DND-41 (cell line): Measurements from ENCODE around the gene TMEM164.

Experiments
- ATAC-seq: fragments of 200-7000 bp; cut with Tn5 transposase; 3 replicates; pipeline ENCODE4 v1.9.1; 2021; ENCODE audit warnings: low read depth; ENCODE audit not compliant: insufficient read depth
- DNase-seq: peaks from one replicate; pipeline ENCODE4 v3.0.0-alpha.2; 2020
- H2AFZ ChIP-seq: 2 replicates; pipeline ENCODE4 v1.6.0; 2012; ENCODE audit warnings: low read depth, low read length
- H3K27ac ChIP-seq: 2 replicates; pipeline ENCODE4 v1.5.1; 2012; ENCODE audit warnings: low read length, inconsistent platforms
- H3K27me3 ChIP-seq: fragments of 200-600 bp; sonication (generic); 2 replicates; pipeline ENCODE4 v1.6.0; 2012; ENCODE audit warnings: low read length, mild to moderate bottlenecking, inconsistent platforms; ENCODE audit not compliant: insufficient read depth, poor library complexity
- H3K36me3 ChIP-seq: 2 replicates; pipeline ENCODE4 v1.5.1; 2012; ENCODE audit warnings: low read length, inconsistent platforms; ENCODE audit not compliant: insufficient read depth
- H3K4me1 ChIP-seq: 2 replicates; pipeline ENCODE4 v1.5.1; 2012; ENCODE audit warnings: mild to moderate bottlenecking, low read length; ENCODE audit not compliant: insufficient read depth
- H3K4me2 ChIP-seq: 2 replicates; pipeline ENCODE4 v1.6.0; 2012; ENCODE audit warnings: mild to moderate bottlenecking, moderate library complexity, low read length, inconsistent platforms; ENCODE audit not compliant: insufficient read depth
- H3K4me3 ChIP-seq, 2 experiments: fragments of 200-600 bp in 1 of 2; shearing (Covaris generic) in 1 of 2; 2 replicates each; pipeline ENCODE4 v1.5.1; 2012 to 2016; ENCODE audit warnings: inconsistent platforms in 2 of 2, low read length in 2 of 2, mild to moderate bottlenecking in 2 of 2, low read depth in 1 of 2, moderate library complexity in 1 of 2
- H3K79me2 ChIP-seq: 2 replicates; pipeline ENCODE4 v1.6.0; 2012; ENCODE audit warnings: low read length, inconsistent platforms; ENCODE audit not compliant: insufficient read depth
- H3K9ac ChIP-seq: 2 replicates; pipeline ENCODE4 v1.6.0; 2012; ENCODE audit warnings: low read depth, mild to moderate bottlenecking, inconsistent platforms, low read length, moderate library complexity
- H3K9me3 ChIP-seq: 2 replicates; pipeline ENCODE4 v1.5.1; 2012; ENCODE audit warnings: low read length, moderate library complexity, mild to moderate bottlenecking, inconsistent platforms; ENCODE audit not compliant: insufficient read depth, severe bottlenecking
- H4K20me1 ChIP-seq: 2 replicates; pipeline ENCODE4 v1.6.0; 2012; ENCODE audit warnings: low read length; ENCODE audit not compliant: insufficient read depth
- CTCF ChIP-seq: IDR thresholded peaks from 2 replicates; pipeline ENCODE4 v1.5.1; 2012; ENCODE audit warnings: borderline replicate concordance, low read length, moderate library complexity, mild to moderate bottlenecking; ENCODE audit not compliant: poor library complexity, severe bottlenecking; ENCODE audit errors: extremely low read depth
- EZH2 ChIP-seq: IDR thresholded peaks from 3 replicates; pipeline ENCODE4 v1.6.1; 2012; ENCODE audit warnings: borderline replicate concordance, low read depth, mild to moderate bottlenecking, moderate library complexity, low read length, inconsistent platforms; ENCODE audit not compliant: severe bottlenecking

TMEM164 gene

GRCh38 chrX:110159865-110160264, 157.0 kb downstream of the TMEM164 start:
- no peaks in the 10 kb centered on the region for H3K9me3 ChIP-seq
- H3K4me2 ChIP-seq = no peak overlapping the region
- no peaks in the 10 kb centered on the region for H3K4me1 ChIP-seq
- no peaks in the 10 kb centered on the region for H3K36me3 ChIP-seq
- no peak overlapping the region for H3K9ac ChIP-seq
- no peak overlapping the region for H3K4me3 ChIP-seq
- H3K79me2 ChIP-seq = no peaks in the 10 kb centered on the region
- H4K20me1 ChIP-seq = no peaks in the 10 kb centered on the region
- no peak overlapping the region for H2AFZ ChIP-seq
- no peaks in the 10 kb centered on the region for H3K27me3 ChIP-seq
- H3K27ac ChIP-seq = no peak overlapping the region
- no peak for DNase-seq
- no peak for TF ChIP-seq EZH2
- no peak for TF ChIP-seq CTCF
- ATAC-seq = no peak

- DNase-seq (no peak), ATAC-seq (no peak)
- Histone ChIP-seq H3K4me3 (no peak overlapping the region), H3K4me2 (no peak overlapping the region), H3K4me1 (no peaks in the 10 kb centered on the region), H2AFZ (no peak overlapping the region), H3K79me2 (no peaks in the 10 kb centered on the region), H3K36me3 (no peaks in the 10 kb centered on the region; the same call in 1 of the 2 replicates), H3K9ac (no peak overlapping the region), H4K20me1 (no peaks in the 10 kb centered on the region), H3K9me3 (no peaks in the 10 kb centered on the region), H3K27ac (no peak overlapping the region), H3K27me3 (no peaks in the 10 kb centered on the region)
- TF ChIP-seq CTCF = no peak
Observed at GRCh38 chrX:110161361-110161686, 158.4 kb downstream of the TMEM164 start.

- Histone ChIP-seq H3K36me3 (no peaks in the 10 kb centered on the region; the same call in 1 of the 2 replicates), H3K4me1 (no peaks in the 10 kb centered on the region), H3K79me2 (no peaks in the 10 kb centered on the region), H3K9me3 (no peaks in the 10 kb centered on the region), H3K9ac (no peak overlapping the region), H4K20me1 (no peaks in the 10 kb centered on the region), H3K27me3 (no peaks in the 10 kb centered on the region), H3K4me2 (no peak overlapping the region), H3K4me3 (no peak overlapping the region), H3K27ac (no peak overlapping the region), H2AFZ (no peak overlapping the region)
- DNase-seq (no peak), ATAC-seq (no peak)
- TF ChIP-seq CTCF (no peak), EZH2 (no peak)
Observed at GRCh38 chrX:110162131-110162530, 159.2 kb downstream of the TMEM164 start.

GRCh38 chrX:110162867-110163266, 160.0 kb downstream of the TMEM164 start:
- H3K4me2 ChIP-seq = no peak overlapping the region
- no peaks in the 10 kb centered on the region for H3K79me2 ChIP-seq
- H3K9me3 ChIP-seq = no peaks in the 10 kb centered on the region
- H3K27me3 ChIP-seq = no peaks in the 10 kb centered on the region
- TF ChIP-seq EZH2 (no peak), CTCF (no peak)
- DNase-seq = no peak
- H3K4me1 ChIP-seq = no peaks in the 10 kb centered on the region
- H2AFZ ChIP-seq = no peak overlapping the region
- no peak overlapping the region for H3K27ac ChIP-seq
- no peak for ATAC-seq
- no peak overlapping the region for H3K9ac ChIP-seq
- H4K20me1 ChIP-seq = no peaks in the 10 kb centered on the region
- H3K4me3 ChIP-seq = no peak overlapping the region
- H3K36me3 ChIP-seq = no peaks in the 10 kb centered on the region; the same call in 1 of the 2 replicates
